Immature natural killer cell (primary cell): ENCODE results near the gene RAPGEF5. TPM values are rescaled to one million over a fixed set of nuclear protein-coding genes. Genes with fewer than 3 reads are reported as not detected.

ENCODE experiments used
- DNase-seq, 3 donors: peaks; one replicate each; pipeline ENCODE4 v3.0.0; 2022; ENCODE audit warnings: mixed read lengths in 1 of 3
- H3K27ac Mint-ChIP-seq, 6 donors: one replicate each; pipeline ENCODE4 v1.8.0; 2020; ENCODE audit warnings: mixed read lengths in 6 of 6, mild to moderate bottlenecking in 5 of 6, inconsistent platforms in 4 of 6, moderate library complexity in 3 of 6
- H3K27me3 Mint-ChIP-seq, 3 donors: one replicate each; pipeline ENCODE4 v1.8.0; 2020 to 2021; ENCODE audit warnings: low read depth in 3 of 3, mild to moderate bottlenecking in 3 of 3, mixed read lengths in 3 of 3, moderate library complexity in 3 of 3, inconsistent platforms in 1 of 3
- H3K36me3 Mint-ChIP-seq, 3 donors: one replicate each; pipeline ENCODE4 v1.8.0; 2020; ENCODE audit warnings: mixed read lengths in 3 of 3, inconsistent platforms in 2 of 3, mild to moderate bottlenecking in 2 of 3
- H3K4me1 Mint-ChIP-seq, 2 donors: one replicate each; pipeline ENCODE4 v1.8.0; 2020; ENCODE audit warnings: inconsistent platforms in 2 of 2, mild to moderate bottlenecking in 2 of 2, mixed read lengths in 2 of 2, moderate library complexity in 1 of 2
- H3K4me3 Mint-ChIP-seq, 5 donors: one replicate each; pipeline ENCODE4 v1.8.0; 2020; ENCODE audit warnings: mild to moderate bottlenecking in 5 of 5, mixed read lengths in 5 of 5, inconsistent platforms in 3 of 5, moderate library complexity in 3 of 5
- H3K9me3 Mint-ChIP-seq, 6 donors: one replicate each; pipeline ENCODE4 v1.8.0; 2020; ENCODE audit warnings: mild to moderate bottlenecking in 6 of 6, mixed read lengths in 6 of 6, inconsistent platforms in 4 of 6, moderate library complexity in 3 of 6
- polyA plus RNA-seq, 3 donors: library from polyadenylated mRNA; unstranded; fragments of 300-500 nt; fragmentation: Illumina TruSeq; gene quantifications; one replicate each; pipeline ENCODE4 v1.2.3, GENCODE V29; 2021

The RAPGEF5 gene
- polyA plus RNA-seq, 3 donors from 2014 or later, result 0.11 TPM; not detected in 2

DNA sequence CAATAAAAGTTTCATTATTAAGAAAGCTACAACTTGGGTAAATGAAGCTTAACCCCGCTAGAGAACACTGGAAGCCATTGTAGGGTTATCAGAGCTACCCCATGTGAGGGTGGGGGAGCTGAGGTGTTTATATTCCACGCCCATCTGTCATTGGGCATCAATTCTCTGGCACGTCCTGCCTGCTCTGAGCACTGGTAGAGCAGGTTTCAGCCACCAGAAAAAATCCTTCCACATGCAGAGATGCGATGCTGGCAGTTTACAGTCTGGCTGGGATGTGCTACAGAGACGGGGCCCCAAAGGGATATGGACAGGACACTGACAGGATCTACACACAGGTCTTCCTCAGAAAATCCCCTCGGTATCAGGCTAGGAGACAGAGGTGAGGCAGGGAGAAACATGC, 15.9 kb upstream of the RAPGEF5 start:
- no peaks in the 10 kb centered on the region for H3K9me3 Mint-ChIP-seq
- peaks cover 0 to 4% (median 0%) of the 10 kb centered on the region in 3 donors for H3K36me3 Mint-ChIP-seq
- no peak overlapping the region for H3K4me3 Mint-ChIP-seq
- no peak overlapping the region for H3K27ac Mint-ChIP-seq
- H3K4me1 Mint-ChIP-seq, result no peaks in the 10 kb centered on the region
- peaks cover 0 to 5% (median 0%) of the 10 kb centered on the region in 3 donors for H3K27me3 Mint-ChIP-seq
- no peak for DNase-seq

DNA sequence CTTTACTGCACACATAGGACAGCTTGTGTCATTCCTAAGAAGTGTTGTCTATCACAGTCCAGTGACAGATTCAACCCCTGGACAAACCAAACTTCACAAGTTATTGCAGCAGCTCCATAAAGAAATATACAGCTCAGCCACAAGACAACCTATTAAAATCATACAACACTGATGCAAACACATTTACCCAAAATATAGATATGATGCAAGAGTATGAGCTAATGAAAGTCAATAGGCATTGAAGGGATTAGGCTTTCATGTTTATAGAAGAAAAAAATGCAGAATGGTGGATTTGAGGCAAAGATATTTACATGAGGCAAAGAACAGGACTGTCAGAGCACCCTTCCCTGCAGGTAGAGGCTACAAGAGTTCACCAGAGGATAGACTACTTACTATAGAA, 14.9 kb upstream of the RAPGEF5 start:
- peaks cover 0 to 4% (median 0%) of the 10 kb centered on the region in 3 donors for H3K36me3 Mint-ChIP-seq
- no peaks in the 10 kb centered on the region for H3K4me1 Mint-ChIP-seq
- H3K27ac Mint-ChIP-seq, result no peak overlapping the region
- H3K4me3 Mint-ChIP-seq, result no peak overlapping the region
- no peak for DNase-seq
- peaks cover 0 to 5% (median 0%) of the 10 kb centered on the region in 3 donors for H3K27me3 Mint-ChIP-seq
- no peaks in the 10 kb centered on the region for H3K9me3 Mint-ChIP-seq

DNA sequence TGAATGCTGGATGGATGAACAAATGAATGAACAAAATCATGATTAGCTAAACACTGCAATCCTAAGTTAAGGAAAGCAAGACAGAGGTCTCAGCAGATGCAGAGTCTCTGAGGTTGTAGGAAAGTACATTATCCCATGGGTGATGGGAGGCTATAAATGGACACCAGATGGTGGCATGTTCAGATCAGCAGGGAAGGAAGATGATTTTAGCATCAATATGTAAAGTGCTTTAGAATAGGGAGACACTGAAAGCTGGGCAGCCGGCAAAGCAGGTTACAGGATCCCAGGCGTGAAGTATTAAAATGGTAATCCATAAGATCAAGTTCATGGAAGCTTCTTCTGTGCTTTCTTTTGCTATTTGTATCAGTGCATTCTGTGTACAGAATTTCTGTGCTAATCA, 7.9 kb upstream of the RAPGEF5 start:
- Mint-ChIP-seq H3K27me3 (peaks cover 0 to 9% (median 0%) of the 10 kb centered on the region in 3 donors), H3K36me3 (no peaks in the 10 kb centered on the region), H3K9me3 (no peaks in the 10 kb centered on the region), H3K27ac (no peak overlapping the region), H3K4me3 (no peak overlapping the region), H3K4me1 (no peaks in the 10 kb centered on the region)
- no peak for DNase-seq

GRCh38 chr7:22363756-22364422, 6.9 kb upstream of the RAPGEF5 start:
- Mint-ChIP-seq H3K27me3 (peaks cover 0 to 9% (median 0%) of the 10 kb centered on the region in 3 donors), H3K27ac (no peak overlapping the region), H3K4me3 (no peak overlapping the region), H3K9me3 (no peaks in the 10 kb centered on the region), H3K4me1 (no peaks in the 10 kb centered on the region), H3K36me3 (no peaks in the 10 kb centered on the region)
- no peak for DNase-seq

- H3K4me1 Mint-ChIP-seq, result peaks cover 0 to 5% of the 10 kb centered on the region in 2 donors
- H3K27ac Mint-ChIP-seq, result no peak overlapping the region
- peaks cover 0 to 2% (median 0%) of the 10 kb centered on the region in 6 donors for H3K9me3 Mint-ChIP-seq
- no peak for DNase-seq
- H3K4me3 Mint-ChIP-seq, result no peak overlapping the region
- peaks cover 0 to 17% (median 2%) of the 10 kb centered on the region in 3 donors for H3K27me3 Mint-ChIP-seq
- no peaks in the 10 kb centered on the region for H3K36me3 Mint-ChIP-seq
Measured at GRCh38 chr7:22361795-22362194, 4.8 kb upstream of the RAPGEF5 start.

GRCh38 chr7:22361320-22361719, 4.4 kb upstream of the RAPGEF5 start:
- Mint-ChIP-seq H3K4me3 (no peak overlapping the region), H3K27ac (no peak overlapping the region), H3K4me1 (peaks cover 0 to 5% of the 10 kb centered on the region in 2 donors), H3K36me3 (no peaks in the 10 kb centered on the region), H3K27me3 (peaks cover 0 to 17% (median 2%) of the 10 kb centered on the region in 3 donors), H3K9me3 (peaks cover 0 to 2% (median 0%) of the 10 kb centered on the region in 6 donors)
- no peak for DNase-seq

DNA sequence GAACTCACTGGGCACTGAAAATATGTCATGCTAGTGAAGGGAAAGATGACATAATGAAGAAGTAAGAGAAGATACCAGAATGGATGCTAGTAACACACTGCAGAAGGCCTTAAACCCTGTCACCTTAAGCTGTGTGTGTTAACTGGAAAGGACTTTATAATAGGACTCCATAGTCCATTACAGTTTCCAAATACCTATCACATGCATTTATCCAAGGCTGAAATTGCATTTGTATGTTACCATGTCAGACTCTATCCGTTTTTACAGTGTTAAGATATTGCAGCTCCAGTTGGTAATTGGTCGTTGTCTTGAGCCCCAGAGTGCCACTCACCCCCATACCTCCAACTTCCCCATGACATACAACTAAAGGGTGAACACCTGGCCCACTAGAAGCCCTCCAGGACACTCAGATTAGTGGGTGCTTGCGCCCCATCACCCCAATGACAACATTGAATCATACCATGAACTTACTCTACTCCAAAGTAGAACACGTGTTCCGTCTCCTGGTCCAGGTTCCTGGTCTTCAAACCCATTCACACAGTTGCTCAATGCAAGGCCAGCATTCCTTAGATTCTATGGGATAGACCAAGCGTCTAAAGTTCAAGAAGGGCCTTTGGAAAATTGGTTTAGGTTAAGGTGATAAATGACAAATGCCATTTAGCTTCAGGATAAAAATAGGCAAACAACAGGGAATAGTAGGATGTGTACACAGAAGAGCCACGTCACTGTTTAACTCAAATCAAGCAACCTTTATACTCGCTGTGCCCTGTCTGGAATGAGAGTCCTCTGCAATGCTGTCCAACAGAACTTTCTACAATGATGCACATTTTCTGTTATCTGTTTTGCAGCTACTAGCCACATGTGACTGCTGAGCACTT, 2.1 kb upstream of the RAPGEF5 start:
- Mint-ChIP-seq H3K4me3 (no peak overlapping the region), H3K4me1 (peaks cover 6 to 11% of the 10 kb centered on the region in 2 donors), H3K27me3 (peaks cover 2 to 24% (median 4%) of the 10 kb centered on the region in 3 donors), H3K36me3 (peaks cover 0 to 4% (median 4%) of the 10 kb centered on the region in 3 donors), H3K27ac (no peak overlapping the region), H3K9me3 (peaks cover 0 to 7% (median 0%) of the 10 kb centered on the region in 6 donors)
- DNase-seq, result no peak

- peaks cover 2 to 29% (median 4%) of the 10 kb centered on the region in 3 donors for H3K27me3 Mint-ChIP-seq
Measured at GRCh38 chr7:22357311-22358175, 589 bp upstream of the RAPGEF5 start.

DNA sequence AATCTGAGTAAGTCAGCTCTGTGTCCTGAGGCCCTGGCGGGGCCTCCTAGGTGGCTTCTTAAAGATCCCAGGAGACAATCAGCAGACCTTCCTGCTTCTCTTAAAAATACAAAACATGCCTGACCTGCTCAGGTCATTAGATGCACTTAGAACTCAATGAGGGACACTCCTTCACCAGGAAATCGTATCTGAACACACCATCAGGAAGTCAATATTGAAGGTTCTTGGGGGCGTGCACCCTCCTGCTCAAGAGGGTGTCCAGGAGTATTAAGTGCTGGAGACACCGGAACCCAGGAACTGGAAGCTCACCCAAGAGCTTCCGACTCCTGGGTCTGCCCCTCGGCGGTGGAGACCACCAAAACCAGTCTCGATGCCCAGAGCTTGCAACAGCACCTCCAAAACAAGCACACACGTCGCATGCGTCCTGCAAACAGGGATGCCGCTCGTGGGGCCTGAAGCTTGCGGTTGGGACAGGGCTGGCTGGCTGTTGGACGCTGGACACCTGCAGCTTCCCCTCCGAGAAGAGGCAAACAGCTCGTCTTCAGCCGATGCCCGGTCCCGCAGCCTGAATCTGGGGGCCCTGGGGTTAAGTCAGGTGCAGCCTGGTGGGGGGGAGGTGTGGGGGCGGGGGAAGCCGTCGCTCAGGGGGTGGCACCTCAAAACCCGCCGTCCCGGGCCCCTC, 803 bp downstream of the RAPGEF5 start:
- H3K27ac Mint-ChIP-seq, result no peak overlapping the region
- H3K4me3 Mint-ChIP-seq, result peak overlapping the region; percentile 40 to 61 (median 49)
- H3K4me1 Mint-ChIP-seq, result peaks cover 6 to 11% of the 10 kb centered on the region in 2 donors
- H3K9me3 Mint-ChIP-seq, result peaks cover 0 to 7% (median 2%) of the 10 kb centered on the region in 6 donors
- peaks cover 2 to 24% (median 4%) of the 10 kb centered on the region in 3 donors for H3K27me3 Mint-ChIP-seq
- H3K36me3 Mint-ChIP-seq, result peaks cover 4% of the 10 kb centered on the region in 3 donors
- no peak for DNase-seq

More at GRCh38 chr7:22357311-22358175, 589 bp upstream of the RAPGEF5 start:
- Mint-ChIP-seq H3K27ac (no peak overlapping the region), H3K36me3 (peaks cover 4% of the 10 kb centered on the region in 3 donors), H3K4me3 (peak overlapping the region; percentile 48 to 82 (median 65)), H3K9me3 (peaks cover 0 to 7% (median 0%) of the 10 kb centered on the region in 6 donors), H3K4me1 (peaks cover 6 to 11% of the 10 kb centered on the region in 2 donors)
- DNase-seq, result no peak

DNA sequence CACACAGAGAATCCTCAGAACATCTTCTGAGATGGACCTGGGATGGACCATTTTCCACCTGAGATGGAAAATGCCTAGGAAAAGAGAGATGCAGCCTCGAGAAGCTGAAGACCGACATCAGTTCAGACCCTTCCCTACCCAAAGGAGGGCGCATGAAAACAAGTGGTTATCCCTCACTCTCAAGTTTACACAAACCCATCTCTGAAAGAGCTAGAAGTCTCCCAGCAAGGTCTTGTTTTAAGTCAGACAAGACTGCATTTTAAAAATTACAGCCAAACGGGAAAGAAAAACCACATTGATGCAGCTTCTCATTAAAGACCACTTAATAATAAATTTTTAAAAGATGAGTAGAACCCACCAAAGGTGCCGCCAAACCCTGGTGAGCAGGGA, 1.3 kb downstream of the RAPGEF5 start:
- Mint-ChIP-seq H3K27me3 (peaks cover 2 to 24% (median 4%) of the 10 kb centered on the region in 3 donors), H3K36me3 (peaks cover 4% of the 10 kb centered on the region in 3 donors), H3K9me3 (peaks cover 0 to 7% (median 2%) of the 10 kb centered on the region in 6 donors), H3K4me1 (peaks cover 6 to 11% of the 10 kb centered on the region in 2 donors), H3K4me3 (peak overlapping the region; percentile 40 to 61 (median 49)), H3K27ac (no peak overlapping the region)
- no peak for DNase-seq

DNA sequence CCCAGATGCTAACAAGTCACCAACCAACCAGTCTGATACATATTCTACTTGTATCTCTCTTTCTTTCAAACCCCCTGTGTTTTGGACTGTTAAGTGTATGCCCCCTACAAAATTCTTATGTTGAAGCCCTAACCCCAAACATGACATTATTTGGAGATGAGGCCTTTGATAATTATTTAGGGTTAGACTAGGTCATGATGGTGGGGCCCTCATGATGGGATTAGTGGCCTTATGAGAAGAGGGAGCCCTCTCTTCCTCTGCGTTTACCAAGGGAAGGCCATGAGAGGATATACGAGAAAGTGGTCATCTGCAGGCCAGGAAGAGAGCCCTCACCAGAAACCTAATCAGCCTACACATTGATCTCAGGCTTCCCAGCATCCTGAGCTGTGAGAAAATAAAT, 2.5 kb downstream of the RAPGEF5 start:
- Mint-ChIP-seq H3K36me3 (peaks cover 4% of the 10 kb centered on the region in 3 donors), H3K4me1 (peaks cover 6 to 11% of the 10 kb centered on the region in 2 donors), H3K4me3 (no peak overlapping the region), H3K27ac (no peak overlapping the region), H3K9me3 (peaks cover 0 to 7% (median 2%) of the 10 kb centered on the region in 6 donors), H3K27me3 (peaks cover 2 to 24% (median 4%) of the 10 kb centered on the region in 3 donors)
- no peak for DNase-seq

GRCh38 chr7:22352887-22353286, 4.1 kb downstream of the RAPGEF5 start:
- Mint-ChIP-seq H3K9me3 (peaks cover 0 to 7% (median under 1%) of the 10 kb centered on the region in 6 donors), H3K4me1 (peaks cover 6 to 11% of the 10 kb centered on the region in 2 donors), H3K4me3 (no peak overlapping the region), H3K27ac (no peak overlapping the region), H3K27me3 (peaks cover 1 to 21% (median 4%) of the 10 kb centered on the region in 3 donors), H3K36me3 (peaks cover 4% of the 10 kb centered on the region in 3 donors)
- DNase-seq, result no peak

- peaks cover 0 to 16% (median 4%) of the 10 kb centered on the region in 3 donors for H3K27me3 Mint-ChIP-seq
- H3K27ac Mint-ChIP-seq, result no peak overlapping the region
- H3K9me3 Mint-ChIP-seq, result peaks cover 0 to 7% (median under 1%) of the 10 kb centered on the region in 6 donors
- DNase-seq, result no peak
- H3K4me1 Mint-ChIP-seq, result peaks cover 6% of the 10 kb centered on the region in 2 donors
- peaks cover 4% of the 10 kb centered on the region in 3 donors for H3K36me3 Mint-ChIP-seq
- no peak overlapping the region for H3K4me3 Mint-ChIP-seq
Measured at GRCh38 chr7:22351878-22352277, 5.1 kb downstream of the RAPGEF5 start.
